ENCODE measurements around the gene PXMP4.

- TF ChIP-seq CTCF (IDR thresholded peaks at IDR 0.05), result no peak
- TF ChIP-seq REST (IDR thresholded peaks at IDR 0.05; ENCODE audit: insufficient read depth in 1 of 2, low read depth in 2 of 2, low read length in 1 of 2), result no peak
- TF ChIP-seq POLR2AphosphoS5 (IDR thresholded peaks at IDR 0.05; ENCODE audit: low read depth, low read length), result 0 out of 2 replicates have a peak, but pooled peaks have one; percentile 46
Measured at GRCh38 chr20:33733654-33734576, 13.8 kb upstream of the PXMP4 start.
